Activated CD4-positive, alpha-beta T cell treated with anti-CD3 and anti-CD28 coated beads, Interleukin-2, Interleukin-6, amounts not matched to agents 100 ng/mL and 50 ng/mL, durations not matched to agents 16 hours and 8 hours (primary cell): ENCODE results near the gene UGT1A6.

ENCODE experiments used
- DNase-seq: peaks from one replicate; pipeline ENCODE4 v3.0.0-alpha.2; 2020

UGT1A6 gene

DNA sequence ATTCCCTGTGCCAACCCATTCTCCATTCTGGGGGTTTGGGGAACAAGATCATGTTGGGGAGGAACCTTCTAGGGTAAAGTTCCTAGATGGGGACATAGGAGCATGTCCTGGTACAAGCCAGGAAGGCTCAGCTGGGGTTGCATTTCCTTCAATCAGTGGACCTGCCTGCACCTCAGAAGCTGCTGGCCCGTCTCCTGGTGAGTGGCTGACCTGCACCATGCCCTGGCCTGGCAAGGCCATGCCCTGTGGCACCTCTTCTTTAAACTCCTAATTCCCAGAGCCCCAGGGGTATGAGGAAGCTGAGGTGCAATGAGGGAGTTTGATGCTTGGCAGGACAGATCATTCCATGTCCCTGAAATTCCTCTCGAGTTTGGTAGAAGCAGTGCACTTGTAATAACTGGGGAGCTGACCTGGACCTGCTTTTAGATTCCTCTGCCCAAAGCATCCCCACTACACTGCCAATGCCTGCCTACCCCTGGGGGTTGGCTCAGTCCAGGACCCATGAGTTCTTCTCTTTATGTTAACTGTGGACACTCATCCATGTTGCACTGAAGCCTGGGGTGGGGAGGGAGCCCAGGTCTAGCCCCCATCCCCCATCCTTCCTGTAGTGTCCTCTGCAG lies 110.7 kb downstream of the UGT1A6 start:
- no peak for DNase-seq

DNA sequence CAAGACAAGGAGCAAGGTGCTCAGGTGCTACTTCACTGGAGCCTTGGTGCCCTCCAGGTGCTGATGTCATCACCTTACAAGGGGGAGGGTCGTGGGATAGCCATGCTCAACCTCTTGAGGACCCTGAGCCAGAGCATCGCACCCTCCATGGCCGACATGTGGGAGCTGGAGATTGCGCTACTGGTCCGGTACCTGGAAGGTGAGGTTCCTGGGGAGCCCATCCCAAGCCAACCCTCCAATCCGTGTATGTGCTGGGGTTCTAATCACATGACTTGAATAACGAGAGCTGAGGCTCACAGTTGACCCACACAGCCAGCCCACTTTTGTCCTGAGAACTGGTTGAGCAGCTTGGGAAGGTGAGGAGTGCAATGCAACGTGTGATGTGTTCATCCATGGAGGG lies 111.3 kb downstream of the UGT1A6 start:
- DNase-seq = no peak

DNA sequence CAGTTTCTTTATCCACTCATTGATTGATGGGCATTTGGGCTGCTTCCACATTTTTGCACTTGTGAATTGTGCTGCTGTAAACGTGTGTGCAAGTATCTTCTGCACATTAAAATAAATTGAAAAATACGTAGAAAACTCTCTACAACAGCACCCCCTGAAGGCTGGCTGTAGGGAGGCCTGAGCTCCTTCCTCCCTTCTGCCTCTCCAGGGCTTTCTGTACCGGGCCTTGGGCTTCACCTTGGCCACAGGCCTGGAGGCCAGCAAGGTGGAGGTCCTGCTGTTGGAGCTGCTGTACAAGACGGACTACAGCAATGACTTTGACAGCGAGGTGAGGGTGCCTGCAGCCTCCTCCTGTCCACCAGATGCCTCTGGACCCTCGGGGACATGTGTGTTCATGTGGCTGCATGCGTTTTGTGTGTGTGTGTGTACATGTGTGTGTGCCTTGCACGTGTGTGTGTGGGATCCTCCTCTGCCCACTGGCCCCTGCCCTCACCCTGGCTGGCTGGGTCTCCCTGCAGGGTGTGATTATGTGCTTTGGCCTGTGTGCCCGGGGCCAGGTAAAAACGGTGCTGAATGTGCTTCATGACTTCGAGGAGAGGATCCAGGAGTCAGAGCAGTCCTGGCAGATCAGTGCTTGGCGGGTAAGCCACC lies 114.7 kb downstream of the UGT1A6 start:
- no peak for DNase-seq

DNA sequence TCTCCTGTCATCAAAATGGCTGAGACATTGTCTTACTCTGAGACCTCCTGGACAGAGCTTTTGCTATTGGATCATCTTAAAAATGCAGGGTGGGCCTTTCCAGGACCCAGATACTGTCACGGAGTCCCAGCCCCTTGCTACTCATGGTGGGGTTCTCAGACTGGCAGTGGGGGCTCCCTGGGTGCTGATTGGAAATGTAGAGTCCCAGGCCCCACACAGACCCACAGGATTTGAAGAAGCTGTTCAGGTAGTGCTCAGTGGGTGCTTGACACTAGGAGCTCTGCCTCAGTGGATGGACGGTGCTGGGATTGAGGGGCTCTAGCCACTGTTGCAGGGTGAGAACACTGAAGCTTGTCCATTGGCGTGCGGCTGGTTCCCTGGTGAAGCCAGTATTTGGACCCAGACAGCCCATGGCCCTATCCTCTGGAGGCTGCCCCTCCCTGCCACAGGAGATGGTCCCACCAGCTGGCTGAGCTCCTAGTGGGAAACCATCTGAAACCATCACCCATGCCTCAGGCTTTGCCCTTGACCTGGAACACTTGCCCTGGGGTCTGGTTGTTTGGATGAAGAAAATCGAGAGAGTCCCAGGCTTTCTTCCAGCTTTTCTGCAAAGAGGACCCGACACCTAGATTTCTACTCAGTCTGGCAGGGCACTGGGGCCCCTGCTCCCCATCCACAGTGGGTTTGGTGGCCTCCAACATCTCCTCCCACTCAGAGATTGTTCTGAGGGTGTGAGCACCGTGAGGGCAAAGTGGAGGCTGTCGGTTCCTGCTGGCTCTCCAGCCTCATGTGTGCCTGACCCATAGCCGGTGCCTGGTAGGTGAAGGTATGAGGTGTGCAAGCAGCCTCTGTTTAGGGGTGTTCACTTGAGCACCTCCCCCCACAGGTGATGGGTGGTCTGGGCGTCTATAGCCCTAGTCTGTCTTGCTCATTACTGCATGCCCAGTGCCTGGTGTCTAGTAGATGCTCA lies 115.6 kb downstream of the UGT1A6 start:
- DNase-seq = no peak

DNA sequence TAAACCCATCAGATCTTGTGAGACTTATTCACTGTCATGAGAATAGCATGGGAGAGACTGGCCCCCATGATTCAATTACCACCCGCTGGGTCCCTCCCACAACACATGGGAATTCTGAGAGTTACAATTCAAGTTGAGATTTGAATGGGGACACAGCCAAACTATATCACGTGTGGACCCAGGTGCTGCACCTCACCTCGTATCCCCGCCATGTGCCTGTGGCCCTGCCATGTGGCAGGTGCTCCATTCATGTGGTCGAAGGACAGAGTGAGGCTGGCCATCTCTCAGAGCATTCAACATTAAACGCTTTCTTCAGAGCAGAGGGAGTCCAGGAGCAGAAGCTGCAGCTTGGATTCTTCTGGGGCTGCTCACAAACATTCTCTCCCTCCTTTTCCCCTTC lies 117.7 kb downstream of the UGT1A6 start:
- no peak for DNase-seq

DNA sequence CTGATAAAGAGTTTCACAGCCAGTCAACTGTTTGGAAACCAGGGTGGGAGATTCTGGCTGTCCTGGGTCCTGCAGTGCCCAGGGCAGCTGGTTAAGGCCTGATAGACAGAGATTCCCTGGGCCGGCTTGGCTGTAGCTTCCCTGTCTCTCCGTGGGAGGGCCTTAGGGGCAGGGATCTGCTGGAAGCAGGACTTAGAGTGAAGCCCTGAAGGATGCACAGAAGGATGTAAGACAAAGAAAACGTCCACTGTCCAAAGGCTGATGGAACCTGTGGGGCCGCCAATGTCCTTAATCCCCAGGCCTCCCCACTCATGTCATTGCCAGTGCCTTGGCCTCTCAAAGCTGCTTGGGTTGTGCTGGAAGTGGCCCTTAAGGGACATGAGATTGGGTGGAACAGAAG lies 118.4 kb downstream of the UGT1A6 start:
- no peak for DNase-seq

DNA sequence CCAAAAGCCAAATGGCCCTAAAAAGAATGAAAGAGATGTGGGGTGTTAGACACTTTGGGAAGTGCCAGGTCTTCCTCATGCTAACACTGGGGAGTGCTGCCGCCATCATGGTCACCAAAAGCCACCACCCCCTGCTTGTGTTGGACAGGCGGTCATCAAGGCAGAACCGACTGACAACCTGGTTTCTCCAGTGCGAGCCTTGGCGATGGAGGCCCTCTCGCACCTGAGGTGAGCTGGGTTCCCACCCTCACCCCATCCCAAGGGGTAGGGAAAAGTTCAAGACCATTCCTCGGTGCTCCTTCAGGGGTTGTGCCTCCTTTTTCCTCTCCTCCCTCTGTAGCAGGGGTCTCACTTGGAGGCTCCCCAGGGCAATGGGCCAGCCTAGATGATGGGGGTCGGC lies 119.0 kb downstream of the UGT1A6 start:
- no peak for DNase-seq

DNA sequence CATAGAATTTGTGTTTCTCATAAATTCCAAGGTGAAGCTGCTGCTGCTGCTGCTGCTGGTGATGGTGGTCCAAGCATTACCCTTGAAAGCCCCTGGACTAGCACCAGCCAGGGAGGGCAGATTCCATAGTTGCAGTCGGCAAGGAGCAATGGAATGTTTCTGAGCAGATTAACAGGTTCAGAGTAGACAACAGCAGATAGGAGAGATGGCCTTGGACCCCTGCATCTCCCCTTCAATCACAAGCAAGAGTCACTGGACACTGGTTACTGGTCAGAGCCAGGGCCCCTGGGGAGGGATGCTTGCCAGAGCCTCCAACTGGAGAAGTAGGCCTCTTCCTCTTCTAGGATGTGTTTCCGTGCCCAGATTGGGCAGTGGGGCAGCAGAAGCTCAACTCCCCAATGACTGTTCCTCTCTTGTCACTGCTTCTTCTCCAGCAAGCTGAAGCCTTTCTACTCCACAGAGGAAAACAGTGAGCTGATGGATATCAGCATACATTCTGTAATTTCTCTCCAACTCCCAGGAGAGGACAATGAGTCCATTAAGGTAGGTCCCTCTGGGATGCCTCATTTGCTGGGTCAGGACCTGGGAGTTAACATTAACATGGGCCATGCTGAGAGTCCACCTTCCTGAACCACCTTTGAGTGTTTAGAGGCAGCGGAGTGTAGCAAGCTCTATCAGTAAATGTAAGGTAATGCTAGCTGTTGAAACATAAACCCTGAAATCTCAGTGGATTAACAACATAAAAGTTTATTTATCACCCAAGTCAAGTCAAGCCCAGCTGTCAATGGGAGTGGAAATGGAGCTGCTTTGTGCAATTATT lies 120.8 kb downstream of the UGT1A6 start:
- DNase-seq = no peak

DNA sequence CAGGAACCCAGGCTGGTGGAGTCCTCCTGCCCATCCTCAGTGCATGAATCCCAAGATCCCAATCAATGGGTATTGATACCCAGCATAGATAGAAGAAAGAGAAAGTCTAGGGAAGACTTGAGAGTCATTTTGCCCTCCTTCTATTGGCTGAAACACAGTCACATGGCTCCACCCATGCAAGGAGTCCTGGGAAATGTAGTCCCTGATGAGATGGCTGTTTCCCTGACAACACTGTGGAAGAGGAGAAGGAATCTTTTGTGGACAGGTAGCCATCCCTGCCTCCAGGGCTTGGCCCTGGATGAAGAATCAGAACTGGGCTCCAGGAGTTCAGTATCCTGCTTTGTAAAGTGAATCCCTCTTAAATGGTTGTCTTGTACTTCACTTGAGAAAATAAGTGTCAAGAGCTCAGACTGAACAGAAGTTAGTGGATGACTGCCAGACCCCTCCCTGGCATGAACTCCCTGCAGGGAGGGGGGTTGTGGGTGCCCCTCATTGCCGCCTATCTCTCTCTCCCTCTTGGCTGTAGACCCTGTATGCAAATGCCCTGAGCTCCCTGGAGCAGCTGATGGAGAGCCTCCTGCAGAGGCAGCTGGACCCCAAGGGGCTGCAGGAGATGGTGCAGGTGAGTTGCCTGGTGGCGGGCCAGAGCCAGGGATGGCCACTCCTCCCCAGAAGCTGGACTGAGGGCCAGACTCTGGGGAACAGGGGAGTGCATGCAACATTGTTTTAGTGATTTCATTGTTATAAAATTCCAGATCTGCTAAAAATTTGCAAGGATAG lies 121.6 kb downstream of the UGT1A6 start:
- DNase-seq = peak; percentile 20

DNA sequence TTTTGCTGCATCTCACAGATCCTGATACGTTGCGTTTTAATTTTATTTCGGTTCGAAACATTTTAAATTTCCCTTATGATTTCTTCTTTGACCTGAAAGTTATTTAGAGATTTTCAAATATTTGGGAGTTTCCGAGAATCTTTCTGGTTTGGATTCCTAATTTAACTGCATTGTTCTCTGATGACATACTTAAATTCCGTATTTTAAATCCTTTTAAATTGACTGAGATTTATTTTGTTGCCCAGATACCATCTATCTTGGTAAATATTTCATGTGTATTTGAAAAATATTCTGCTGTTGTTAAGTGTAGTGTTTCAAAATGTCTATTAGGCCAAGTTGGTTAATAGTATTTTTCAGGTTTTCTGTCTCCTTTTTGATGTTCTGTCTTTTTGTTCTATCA lies 123.2 kb downstream of the UGT1A6 start:
- no peak for DNase-seq

DNA sequence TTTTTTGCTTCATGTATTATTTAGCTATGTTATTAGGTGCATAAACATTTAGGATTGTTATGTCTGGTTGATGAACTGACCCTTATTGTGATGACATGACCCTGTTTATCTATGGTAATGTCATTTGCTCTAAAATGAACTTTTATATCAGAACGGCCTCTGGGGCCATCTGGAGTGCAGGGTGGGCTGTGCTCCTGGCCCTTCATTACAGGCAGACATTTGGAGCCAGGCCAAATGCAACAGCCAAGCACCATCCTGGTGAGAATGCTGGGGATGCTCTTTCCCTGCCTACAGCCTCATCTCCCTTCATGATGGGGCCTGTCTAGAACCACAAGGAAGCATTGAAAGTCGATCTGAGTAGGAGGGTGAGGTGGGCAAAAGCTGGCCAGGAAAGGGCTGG lies 123.6 kb downstream of the UGT1A6 start:
- no peak for DNase-seq

DNA sequence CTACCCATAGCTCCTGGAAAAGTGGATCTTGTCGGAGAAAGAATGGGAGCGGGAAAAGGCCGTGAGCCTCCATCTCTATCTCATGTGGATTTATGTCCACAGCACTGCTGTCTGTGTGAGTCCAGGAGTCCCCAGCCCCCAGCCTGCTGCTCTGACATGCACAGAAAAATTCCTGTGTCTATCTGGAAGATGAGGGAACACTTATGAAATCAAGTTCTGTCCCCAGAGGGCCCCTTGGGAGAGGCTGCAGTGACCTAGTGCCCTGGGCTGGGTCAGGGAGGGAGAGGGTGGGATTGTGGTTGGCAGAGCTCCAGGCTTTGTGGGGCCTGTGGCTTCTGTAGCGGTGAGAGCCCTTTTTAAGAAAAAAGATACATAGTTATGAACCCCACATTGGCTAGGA lies 124.1 kb downstream of the UGT1A6 start:
- no peak for DNase-seq

DNA sequence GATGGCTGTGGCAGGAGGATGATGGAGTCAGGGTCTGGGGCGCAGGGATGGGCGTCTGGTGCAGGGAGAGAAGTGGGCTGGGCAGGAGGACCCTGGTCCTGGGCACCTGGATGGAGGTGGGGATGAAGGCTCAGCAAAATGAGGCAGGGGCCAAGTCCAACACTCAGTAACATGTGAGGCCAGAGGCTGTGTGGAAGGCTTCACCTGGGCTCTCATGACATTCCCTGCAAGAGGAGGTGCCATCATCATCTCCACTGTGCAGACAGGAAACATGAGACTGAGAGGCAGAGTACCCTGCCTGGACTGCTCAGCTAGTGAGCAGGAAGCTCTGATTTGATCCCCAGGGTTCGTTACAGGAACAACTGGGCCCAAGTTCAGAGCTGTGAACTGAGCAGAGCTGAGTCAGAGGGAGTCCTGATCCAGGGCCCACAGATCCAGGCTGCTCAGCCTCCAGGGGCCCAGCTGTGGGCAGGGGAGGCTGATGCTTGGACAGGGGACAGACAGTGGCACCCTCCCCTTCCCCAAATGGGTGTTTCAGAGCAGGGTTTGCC lies 124.7 kb downstream of the UGT1A6 start:
- DNase-seq = no peak

DNA sequence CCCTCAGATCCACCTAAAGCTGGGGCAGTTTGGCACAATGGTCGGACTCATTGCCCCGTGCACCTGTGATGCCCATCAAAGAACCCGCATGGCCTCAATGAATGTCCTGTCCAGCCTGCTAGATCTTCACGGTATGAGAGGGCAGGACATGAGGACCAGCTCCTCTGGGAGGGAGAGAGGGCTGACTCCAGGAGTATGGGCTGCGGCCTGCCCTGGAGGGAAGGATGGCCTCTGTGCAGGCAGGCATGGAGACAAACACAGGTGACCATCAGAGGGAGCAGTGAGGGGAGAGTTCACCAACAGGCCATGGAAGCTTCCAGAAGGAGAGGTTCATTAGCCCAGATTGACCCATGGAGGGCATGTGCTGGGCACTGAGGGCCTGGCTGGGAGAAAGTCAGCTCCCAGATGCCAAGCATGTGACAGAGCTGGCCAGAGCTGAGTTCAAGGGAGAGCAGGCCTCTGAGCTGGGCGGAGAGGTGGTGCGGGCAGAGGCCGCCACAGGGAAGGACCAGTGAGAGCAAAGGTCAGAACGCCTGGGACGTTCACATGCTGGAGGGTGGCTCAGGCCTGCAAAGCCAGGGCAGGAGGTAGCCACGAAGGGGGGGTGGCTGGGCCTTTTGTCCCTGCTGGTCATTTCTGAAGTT lies 125.4 kb downstream of the UGT1A6 start:
- DNase-seq = no peak

DNA sequence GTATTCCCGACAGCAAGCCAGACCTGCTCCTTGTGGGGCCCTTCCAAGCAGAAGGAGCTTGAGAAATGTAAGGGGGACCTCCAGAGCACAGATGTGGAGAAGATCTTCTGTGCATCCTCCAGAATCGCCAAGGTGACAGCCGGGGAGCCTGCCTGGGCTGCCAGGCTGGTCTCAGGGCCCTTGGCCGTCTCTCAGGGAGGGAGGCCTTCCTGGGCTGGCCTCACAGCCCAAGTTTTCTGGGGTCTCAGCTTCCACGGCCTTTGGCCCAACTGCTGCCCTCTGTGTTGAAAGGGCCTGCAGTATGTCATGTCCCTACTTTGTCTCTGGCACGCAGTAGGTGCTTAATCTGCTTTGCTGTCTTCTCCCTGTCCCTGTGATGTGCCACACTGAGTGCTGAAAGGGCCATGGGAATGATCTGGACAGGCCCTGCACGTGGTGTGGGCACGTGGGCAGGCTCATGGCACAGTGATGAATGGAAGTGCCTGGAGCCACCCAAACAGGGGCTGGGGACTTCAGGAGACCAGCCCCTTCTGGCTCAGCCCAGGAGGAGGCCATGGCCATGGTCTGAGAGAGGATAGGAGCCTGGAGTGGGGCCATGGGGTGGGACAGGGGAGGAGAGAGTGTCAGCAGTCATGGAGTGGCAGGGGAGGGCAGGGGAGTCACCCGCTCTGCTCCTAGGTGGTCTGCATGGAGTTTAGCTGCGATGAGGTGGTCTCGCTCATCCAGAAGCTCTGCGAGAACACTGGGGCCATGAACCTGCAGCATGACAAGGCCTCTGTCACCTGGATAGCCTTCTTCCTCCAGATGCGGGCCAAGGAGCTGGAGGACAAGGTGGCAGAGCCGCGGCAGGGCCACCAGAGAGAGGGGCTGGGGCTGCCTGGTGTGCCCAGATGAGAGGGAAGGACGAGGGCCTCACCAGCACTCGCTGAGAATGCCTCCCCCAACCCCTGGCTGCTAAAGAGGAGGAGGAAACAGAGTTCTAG lies 126.2 kb downstream of the UGT1A6 start:
- DNase-seq = no peak

DNA sequence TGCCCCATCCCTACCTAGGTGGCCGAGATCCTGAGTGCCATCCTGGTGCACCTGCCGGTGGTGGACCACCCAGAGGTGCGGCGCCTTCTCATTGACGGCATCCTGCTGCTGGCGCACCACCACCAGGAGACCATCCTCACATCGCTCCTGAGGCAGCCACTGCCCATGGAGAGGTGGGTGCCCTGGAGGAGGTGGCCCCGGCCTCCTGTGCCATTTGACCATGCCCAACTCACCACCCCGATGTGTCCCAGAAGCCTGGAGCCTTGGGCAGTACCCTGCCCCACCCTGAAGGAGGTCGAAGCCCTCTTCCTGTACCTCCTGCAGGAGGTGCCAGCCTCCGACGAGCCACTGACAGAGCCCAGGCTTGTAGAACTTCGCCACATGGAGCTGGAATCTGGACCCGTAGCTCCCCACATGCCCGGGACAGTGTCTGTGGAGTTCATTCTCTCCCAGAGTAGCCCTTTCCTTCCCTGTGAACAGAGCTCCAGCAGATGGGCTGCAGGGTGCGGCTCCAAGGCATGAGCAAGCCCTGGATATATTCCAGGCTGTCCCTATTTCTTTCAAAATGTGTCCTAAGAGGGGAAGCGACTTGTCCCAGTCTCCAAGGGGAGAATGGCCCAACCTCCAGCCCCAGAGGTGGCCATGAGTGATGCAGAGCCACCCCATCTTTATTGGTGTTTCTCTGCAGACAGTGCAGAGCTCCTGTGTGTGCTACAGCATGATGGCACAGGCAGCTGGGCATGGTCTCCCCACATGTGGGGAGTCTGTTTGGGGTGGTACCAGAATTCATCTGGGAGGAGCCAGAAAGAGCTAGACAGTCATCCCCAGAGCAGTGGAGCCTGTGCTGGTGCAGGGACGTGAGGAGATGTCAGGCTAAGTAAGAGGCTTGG lies 127.4 kb downstream of the UGT1A6 start:
- DNase-seq = no peak

DNA sequence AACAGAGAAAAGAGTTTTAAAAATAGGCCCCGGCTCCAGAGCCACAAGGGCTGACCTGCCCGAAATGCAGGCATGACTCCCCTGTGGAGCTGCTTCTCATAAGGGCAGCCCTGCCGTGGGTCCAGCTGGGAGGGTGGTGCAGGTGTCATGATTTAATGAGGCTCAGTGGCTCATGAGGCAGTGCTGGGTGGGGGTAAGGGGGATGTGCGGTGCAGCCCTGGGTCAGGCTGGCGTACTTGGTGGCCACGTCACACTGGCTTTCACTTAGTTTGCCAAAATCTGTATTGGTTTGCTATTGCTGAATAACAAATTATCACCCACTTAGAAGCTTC lies 128.1 kb downstream of the UGT1A6 start:
- DNase-seq = no peak

DNA sequence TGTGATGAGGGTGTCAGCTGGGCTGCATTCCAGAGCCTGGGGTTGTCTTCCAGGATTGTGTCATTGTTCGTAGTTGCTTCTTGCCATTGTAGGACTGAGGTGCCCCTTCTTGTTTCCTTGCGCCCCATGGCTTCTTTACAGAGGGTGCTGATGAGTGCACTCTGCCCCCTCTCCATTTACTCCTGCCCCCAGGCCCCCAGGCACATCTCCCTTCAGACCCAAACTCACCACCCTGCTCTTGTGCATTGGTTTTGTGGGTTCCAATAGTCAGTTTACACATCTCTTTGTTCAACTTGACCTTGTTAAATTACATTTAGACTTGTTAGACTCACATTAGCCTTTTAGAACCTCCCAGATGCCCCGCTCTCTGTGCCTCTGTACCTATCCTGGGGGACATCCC lies 128.5 kb downstream of the UGT1A6 start:
- DNase-seq = no peak

DNA sequence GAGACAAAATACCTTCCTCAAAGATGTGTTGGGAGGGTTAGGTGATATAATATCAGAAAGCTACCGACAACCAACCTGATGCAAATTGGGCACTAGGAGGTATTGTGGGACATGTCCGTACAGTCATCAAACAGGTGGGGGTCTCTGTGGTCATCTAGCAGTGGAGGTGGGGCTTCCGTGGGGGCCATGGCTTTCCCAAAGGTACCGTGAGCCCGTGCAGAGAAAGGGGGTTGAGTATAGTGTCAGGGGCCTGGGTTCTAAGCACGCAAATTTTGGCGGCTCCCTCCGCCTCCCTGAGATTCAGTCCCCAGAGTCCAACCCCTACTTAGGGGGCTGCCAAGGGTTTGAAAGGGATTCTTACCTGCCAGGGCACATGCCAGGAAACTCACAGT lies 129.0 kb downstream of the UGT1A6 start:
- DNase-seq = no peak
